Neural progenitor cell (in vitro differentiated cells): ENCODE data around the gene PSMA1. TPM values are rescaled to one million over a fixed set of nuclear protein-coding genes. Genes with fewer than 3 reads are reported as not detected.

Experiments used
- DNase-seq: peaks from one replicate; pipeline ENCODE4 v3.0.0-alpha.2; 2016; ENCODE audit warnings: low spot score
- H2AFZ ChIP-seq: fragments of 200-600 bp; sonication (generic); replicated peaks from 2 replicates; pipeline ENCODE4 v1.6.1; 2016; ENCODE audit warnings: antibody characterized with exemption
- H3F3A ChIP-seq: fragments of 200-600 bp; sonication (generic); 2 replicates; pipeline ENCODE4 v1.6.1; 2016; ENCODE audit warnings: antibody characterized with exemption, low read depth
- H3K27ac ChIP-seq: fragments of 200-600 bp; sonication (generic); 2 replicates; pipeline ENCODE4 v1.5.1; 2016; ENCODE audit warnings: mild to moderate bottlenecking
- H3K27me3 ChIP-seq: fragments of 200-600 bp; sonication (generic); 2 replicates; pipeline ENCODE4 v1.6.1; 2016; ENCODE audit warnings: mild to moderate bottlenecking, moderate library complexity
- H3K36me3 ChIP-seq: fragments of 200-600 bp; sonication (generic); 2 replicates; pipeline ENCODE4 v1.5.1; 2016
- H3K4me1 ChIP-seq: fragments of 200-600 bp; sonication (generic); 2 replicates; pipeline ENCODE4 v1.6.1; 2016; ENCODE audit warnings: mixed run types
- H3K4me2 ChIP-seq: fragments of 200-600 bp; sonication (generic); 2 replicates; pipeline ENCODE4 v1.6.1; 2016
- H3K4me3 ChIP-seq: fragments of 200-600 bp; sonication (generic); 2 replicates; pipeline ENCODE4 v1.5.1; 2016
- H3K79me2 ChIP-seq: fragments of 200-600 bp; sonication (generic); 2 replicates; pipeline ENCODE4 v1.6.1; 2016; ENCODE audit warnings: low read depth
- H3K9ac ChIP-seq: fragments of 200-600 bp; sonication (generic); 2 replicates; pipeline ENCODE4 v1.6.1; 2016
- H3K9me3 ChIP-seq: fragments of 200-600 bp; sonication (generic); 2 replicates; pipeline ENCODE4 v1.5.1; 2016; ENCODE audit warnings: low read depth
- H4K20me1 ChIP-seq: fragments of 200-600 bp; sonication (generic); 2 replicates; pipeline ENCODE4 v1.6.1; 2016; ENCODE audit warnings: low read depth
- H3K27ac Mint-ChIP-seq: 3 replicates; pipeline ENCODE4 v1.8.0; 2021; ENCODE audit warnings: mixed read lengths
- H3K27me3 Mint-ChIP-seq: 2 replicates; pipeline ENCODE4 v1.8.0; 2022; ENCODE audit warnings: low read depth, mild to moderate bottlenecking, inconsistent platforms, moderate library complexity, mixed read lengths; ENCODE audit not compliant: insufficient read depth
- H3K36me3 Mint-ChIP-seq: 3 replicates; pipeline ENCODE4 v1.8.0; 2021; ENCODE audit warnings: mixed read lengths
- H3K4me1 Mint-ChIP-seq: 3 replicates; pipeline ENCODE4 v1.8.0; 2021; ENCODE audit warnings: mixed read lengths
- H3K4me3 Mint-ChIP-seq: 3 replicates; pipeline ENCODE4 v1.8.0; 2021; ENCODE audit warnings: mild to moderate bottlenecking, moderate library complexity, mixed read lengths
- H3K9me3 Mint-ChIP-seq: 3 replicates; pipeline ENCODE4 v1.8.0; 2020; ENCODE audit warnings: mixed read lengths
- CTCF ChIP-seq: fragments of 200-600 bp; sonication (generic); IDR thresholded peaks from 2 replicates; pipeline ENCODE4 v1.5.1; 2017; ENCODE audit warnings: antibody characterized with exemption, mild to moderate bottlenecking
- EZH2 ChIP-seq: fragments of 200-600 bp; sonication (generic); IDR thresholded peaks from 2 replicates; pipeline ENCODE4 v1.6.1; 2017; ENCODE audit warnings: antibody characterized with exemption, mild to moderate bottlenecking, moderate library complexity
- EZH2phosphoT487 ChIP-seq: fragments of 200-600 bp; sonication (generic); IDR thresholded peaks from 2 replicates; pipeline ENCODE4 v1.6.1; 2017; ENCODE audit warnings: antibody characterized with exemption
- total RNA-seq: library from RNA; depleted of rRNA; stranded (reverse); fragments of >200 nt; gene quantifications from 2 replicates; pipeline ENCODE4 v1.2.3, GENCODE V29; 2015; ENCODE audit warnings: low replicate concordance

PSMA1 gene
- total RNA-seq, 1 donor from 2014 or later = 271 TPM

- no peak overlapping the region for H3K4me3 Mint-ChIP-seq
- TF ChIP-seq EZH2 = no peak
- TF ChIP-seq CTCF = no peak
- no peak for TF ChIP-seq EZH2phosphoT487
- H3K4me1 Mint-ChIP-seq = peaks cover 5% of the 10 kb centered on the region
- no peak overlapping the region for H3K27ac Mint-ChIP-seq
- Histone ChIP-seq H4K20me1 (no peaks in the 10 kb centered on the region), H3K4me2 (no peak overlapping the region), H3F3A (no peaks in the 10 kb centered on the region), H3K27ac (no peak overlapping the region), H3K36me3 (peaks cover 35% of the 10 kb centered on the region), H3K27me3 (no peaks in the 10 kb centered on the region), H3K4me3 (no peak overlapping the region), H3K79me2 (peaks cover 14% of the 10 kb centered on the region), H2AFZ (no peak overlapping the region), H3K9me3 (no peaks in the 10 kb centered on the region), H3K9ac (no peak overlapping the region), H3K4me1 (peaks cover 3% of the 10 kb centered on the region)
- no peaks in the 10 kb centered on the region for H3K9me3 Mint-ChIP-seq
- H3K27me3 Mint-ChIP-seq = no peaks in the 10 kb centered on the region
- H3K36me3 Mint-ChIP-seq = peaks cover 38% of the 10 kb centered on the region
- no peak for DNase-seq
Measured at GRCh38 chr11:14513800-14514199, 6.4 kb downstream of the PSMA1 start.

GRCh38 chr11:14506532-14506931 is 13.7 kb downstream of the PSMA1 start:
- peaks cover 32% of the 10 kb centered on the region for H3K36me3 ChIP-seq
- no peak overlapping the region for H3K9ac ChIP-seq
- TF ChIP-seq EZH2phosphoT487 = no peak
- no peak for TF ChIP-seq CTCF
- TF ChIP-seq EZH2 = no peak
- peaks cover 36% of the 10 kb centered on the region for H3K36me3 Mint-ChIP-seq
- H3K27ac Mint-ChIP-seq = no peak overlapping the region
- no peaks in the 10 kb centered on the region for H3K79me2 ChIP-seq
- no peak for DNase-seq
- H3K4me3 ChIP-seq = no peak overlapping the region
- no peak overlapping the region for H3K4me2 ChIP-seq
- H2AFZ ChIP-seq = no peak overlapping the region
- no peaks in the 10 kb centered on the region for H3K9me3 Mint-ChIP-seq
- no peaks in the 10 kb centered on the region for H3K9me3 ChIP-seq
- no peaks in the 10 kb centered on the region for H3K27me3 ChIP-seq
- H3K4me3 Mint-ChIP-seq = no peak overlapping the region
- H4K20me1 ChIP-seq = no peaks in the 10 kb centered on the region
- H3F3A ChIP-seq = peaks cover 5% of the 10 kb centered on the region
- no peaks in the 10 kb centered on the region for H3K27me3 Mint-ChIP-seq
- H3K4me1 Mint-ChIP-seq = no peaks in the 10 kb centered on the region
- no peak overlapping the region for H3K27ac ChIP-seq
- H3K4me1 ChIP-seq = no peaks in the 10 kb centered on the region

- no peak overlapping the region for H3K4me3 Mint-ChIP-seq
- peaks cover 7% of the 10 kb centered on the region for H3K4me1 ChIP-seq
- peaks cover 7% of the 10 kb centered on the region for H3K4me1 Mint-ChIP-seq
- no peaks in the 10 kb centered on the region for H3K27me3 Mint-ChIP-seq
- H3K4me2 ChIP-seq = no peak overlapping the region
- peaks cover 20% of the 10 kb centered on the region for H3K36me3 Mint-ChIP-seq
- no peak overlapping the region for H3K27ac ChIP-seq
- DNase-seq = no peak
- peaks cover 16% of the 10 kb centered on the region for H3K79me2 ChIP-seq
- H4K20me1 ChIP-seq = peaks cover 8% of the 10 kb centered on the region
- peaks cover 14% of the 10 kb centered on the region for H3F3A ChIP-seq
- H3K36me3 ChIP-seq = peaks cover 23% of the 10 kb centered on the region
- TF ChIP-seq EZH2phosphoT487 = no peak
- no peak for TF ChIP-seq CTCF
- TF ChIP-seq EZH2 = no peak
- H3K4me3 ChIP-seq = no peak overlapping the region
- H3K9me3 Mint-ChIP-seq = no peaks in the 10 kb centered on the region
- H2AFZ ChIP-seq = no peak overlapping the region
- no peaks in the 10 kb centered on the region for H3K9me3 ChIP-seq
- H3K9ac ChIP-seq = no peak overlapping the region
- H3K27me3 ChIP-seq = no peaks in the 10 kb centered on the region
- no peak overlapping the region for H3K27ac Mint-ChIP-seq
Measured at GRCh38 chr11:14503023-14503422, 17.2 kb downstream of the PSMA1 start.
